OCI-LY1 (cell line): ENCODE data around the gene RFX8.
"Not testable (repeated sequence)": the region's sequence is repeated elsewhere in the genome, so short reads cannot be mapped to it uniquely, and the experiment has no call there.

Experiments used
- EZH2 ChIP-seq: fragments of 200-600 bp; sonication (generic), shearing (Covaris generic); IDR thresholded peaks from 2 replicates; pipeline ENCODE4 v1.8.0; 2017; ENCODE audit warnings: borderline replicate concordance, mixed run types, mild to moderate bottlenecking, antibody characterized with exemption, low read length, moderate library complexity, mixed read lengths
- TF ChIP-seq, protein P1 (sequence below): fragments of 200-600 bp; sonication (generic), shearing (Covaris generic); IDR thresholded peaks from 2 replicates; pipeline ENCODE4 v1.5.1; 2017; ENCODE audit warnings: mild to moderate bottlenecking, antibody characterized with exemption, low read length, moderate library complexity, mixed read lengths

DNA sequence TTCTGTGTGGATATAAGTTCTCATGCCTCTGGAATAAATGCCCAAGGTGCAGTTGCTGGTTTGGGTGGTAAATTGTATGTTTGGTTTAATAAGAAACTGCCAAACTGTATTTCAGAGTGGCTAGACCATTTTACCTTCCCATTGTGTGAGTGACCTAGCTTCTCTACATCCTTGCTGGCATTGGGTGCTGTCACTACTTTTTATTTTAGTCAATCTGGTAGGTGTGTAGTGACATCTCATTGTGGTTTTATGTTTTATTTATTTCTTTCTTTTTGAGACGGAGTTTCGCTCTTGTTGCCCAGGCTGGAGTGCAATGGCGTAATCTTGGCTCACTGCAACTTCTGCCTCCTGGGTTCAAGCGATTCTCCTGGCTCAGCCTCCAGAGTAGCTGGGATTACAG is 36.4 kb downstream of the RFX8 start:
- TF ChIP-seq, protein P1, sequence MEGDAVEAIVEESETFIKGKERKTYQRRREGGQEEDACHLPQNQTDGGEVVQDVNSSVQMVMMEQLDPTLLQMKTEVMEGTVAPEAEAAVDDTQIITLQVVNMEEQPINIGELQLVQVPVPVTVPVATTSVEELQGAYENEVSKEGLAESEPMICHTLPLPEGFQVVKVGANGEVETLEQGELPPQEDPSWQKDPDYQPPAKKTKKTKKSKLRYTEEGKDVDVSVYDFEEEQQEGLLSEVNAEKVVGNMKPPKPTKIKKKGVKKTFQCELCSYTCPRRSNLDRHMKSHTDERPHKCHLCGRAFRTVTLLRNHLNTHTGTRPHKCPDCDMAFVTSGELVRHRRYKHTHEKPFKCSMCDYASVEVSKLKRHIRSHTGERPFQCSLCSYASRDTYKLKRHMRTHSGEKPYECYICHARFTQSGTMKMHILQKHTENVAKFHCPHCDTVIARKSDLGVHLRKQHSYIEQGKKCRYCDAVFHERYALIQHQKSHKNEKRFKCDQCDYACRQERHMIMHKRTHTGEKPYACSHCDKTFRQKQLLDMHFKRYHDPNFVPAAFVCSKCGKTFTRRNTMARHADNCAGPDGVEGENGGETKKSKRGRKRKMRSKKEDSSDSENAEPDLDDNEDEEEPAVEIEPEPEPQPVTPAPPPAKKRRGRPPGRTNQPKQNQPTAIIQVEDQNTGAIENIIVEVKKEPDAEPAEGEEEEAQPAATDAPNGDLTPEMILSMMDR, result not testable (repeated sequence)
- TF ChIP-seq EZH2, result not testable (repeated sequence)
